HepG2 (cell line): ENCODE results near the gene RNF222. TPM values are rescaled to one million over a fixed set of nuclear protein-coding genes. Genes with fewer than 3 reads are reported as not detected.

Experiments
- IKZF4 ChIP-seq: sonication (generic); formaldehyde crosslinking; IDR thresholded peaks from 2 replicates; pipeline ENCODE4 v1.5.1; 2020; ENCODE audit warnings: borderline replicate concordance, mild to moderate bottlenecking, low read depth, missing genetic modification reagents; ENCODE audit errors: not compliant biosample characterization
- MIER2 ChIP-seq: IDR thresholded peaks from 2 replicates; pipeline ENCODE4 v1.6.1; 2016; ENCODE audit warnings: missing biosample characterization, missing genetic modification reagents
- TAF15 ChIP-seq: fragments of 200-400 bp; formaldehyde crosslinking; IDR thresholded peaks from one replicate; pipeline ENCODE4 v1.6.1; 2018; ENCODE audit warnings: mild to moderate bottlenecking, low read depth, low read length; ENCODE audit not compliant: poor library complexity, severe bottlenecking
- TBX3 ChIP-seq: fragments of 450-650 bp; IDR thresholded peaks from 2 replicates; pipeline ENCODE4 v1.6.1; 2017; ENCODE audit warnings: antibody characterized with exemption, mild to moderate bottlenecking, inconsistent platforms, borderline replicate concordance
- ZFP41 ChIP-seq: sonication (generic); formaldehyde crosslinking; IDR thresholded peaks from 2 replicates; pipeline ENCODE4 v1.4.0; 2020; ENCODE audit warnings: mild to moderate bottlenecking, missing genetic modification reagents, borderline replicate concordance
- ZMAT3 ChIP-seq: sonication (generic); formaldehyde crosslinking; conservative IDR thresholded peaks from 2 replicates; pipeline ENCODE4 v1.7.0; 2021; ENCODE audit warnings: missing genetic modification reagents
- polyA plus RNA-seq, 8 experiments: library from polyadenylated mRNA; depleted of rRNA in 3 of 8; stranded (reverse) in 7 of 8; unstranded in 1 of 8; fragments of >200 nt; fragmentation: Illumina TruSeq in 4 of 8; extraction: Trizol in 4 of 8; gene quantifications; 2 replicates each; pipeline versions ENCODE4 v1.2.1 to v1.2.3, GENCODE V29; 2011 to 2016; ENCODE audit warnings: low read depth in 4 of 8, missing spikeins in 1 of 8, mixed read lengths in 1 of 8; ENCODE audit not compliant: insufficient read depth in 1 of 8
- total RNA-seq, 5 experiments: library from RNA; depleted of rRNA; stranded (reverse); fragments of >200 nt; fragmentation: Illumina TruSeq; extraction: Trizol; gene quantifications; 2 replicates each; pipeline ENCODE4 v1.2.3, GENCODE V29; 2016; ENCODE audit warnings: low read depth in 1 of 5
- TF ChIP-seq, protein P1 (sequence below): sonication (generic); formaldehyde crosslinking; IDR thresholded peaks from 2 replicates; pipeline ENCODE4; 2020; ENCODE audit warnings: missing genetic modification reagents, mild to moderate bottlenecking, borderline replicate concordance
- TF ChIP-seq, protein P2 (sequence below): sonication (generic); formaldehyde crosslinking; IDR thresholded peaks from 2 replicates; pipeline ENCODE4 v1.5.1; 2020; ENCODE audit warnings: mild to moderate bottlenecking, moderate library complexity, missing genetic modification reagents
- TF ChIP-seq, protein P3 (sequence below): sonication (generic); formaldehyde crosslinking; IDR thresholded peaks from 2 replicates; pipeline ENCODE4 v1.4.0; 2020; ENCODE audit warnings: missing genetic modification reagents, borderline replicate concordance
- TF ChIP-seq, protein P4 (sequence below), 2 experiments: sonication (generic) in 1 of 2; formaldehyde crosslinking in 1 of 2; IDR thresholded peaks; 2 replicates each; pipeline versions ENCODE4 v1.4.0 to v1.6.1; 2018 to 2020; ENCODE audit warnings: missing genetic modification reagents in 2 of 2, borderline replicate concordance in 1 of 2, low read depth in 1 of 2, mild to moderate bottlenecking in 1 of 2, missing biosample characterization in 1 of 2
- TF ChIP-seq, protein P5 (sequence below): sonication (generic); formaldehyde crosslinking; IDR thresholded peaks from 2 replicates; pipeline ENCODE4 v1.4.0; 2020; ENCODE audit warnings: missing genetic modification reagents

The RNF222 gene
- total and polyA plus RNA-seq, 2 of the 13 experiments (the other 11 are each of a cell fraction or from before 2014, with no cell fraction given) = not detected

DNA sequence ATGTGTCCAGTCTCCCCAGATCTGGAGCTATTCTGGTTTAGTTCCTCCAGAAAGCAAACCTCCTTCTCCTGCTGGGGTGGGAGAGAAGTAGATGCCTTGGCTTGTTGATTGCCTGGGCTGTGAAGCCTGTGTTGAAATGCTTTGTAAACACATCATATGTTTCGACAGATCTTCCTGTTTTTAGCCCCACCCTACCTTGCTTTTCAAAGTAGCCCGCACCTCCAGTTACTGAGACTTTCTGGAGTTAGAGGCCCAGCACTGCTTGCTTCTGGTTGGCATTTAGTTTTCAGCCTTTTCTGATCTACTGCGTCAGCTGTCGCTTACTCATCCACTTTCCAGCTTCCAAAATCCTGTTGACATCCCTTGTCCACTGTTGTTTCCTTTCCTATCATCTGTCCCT lies 20.2 kb upstream of the RNF222 start (continued):
- TF ChIP-seq, protein P1, sequence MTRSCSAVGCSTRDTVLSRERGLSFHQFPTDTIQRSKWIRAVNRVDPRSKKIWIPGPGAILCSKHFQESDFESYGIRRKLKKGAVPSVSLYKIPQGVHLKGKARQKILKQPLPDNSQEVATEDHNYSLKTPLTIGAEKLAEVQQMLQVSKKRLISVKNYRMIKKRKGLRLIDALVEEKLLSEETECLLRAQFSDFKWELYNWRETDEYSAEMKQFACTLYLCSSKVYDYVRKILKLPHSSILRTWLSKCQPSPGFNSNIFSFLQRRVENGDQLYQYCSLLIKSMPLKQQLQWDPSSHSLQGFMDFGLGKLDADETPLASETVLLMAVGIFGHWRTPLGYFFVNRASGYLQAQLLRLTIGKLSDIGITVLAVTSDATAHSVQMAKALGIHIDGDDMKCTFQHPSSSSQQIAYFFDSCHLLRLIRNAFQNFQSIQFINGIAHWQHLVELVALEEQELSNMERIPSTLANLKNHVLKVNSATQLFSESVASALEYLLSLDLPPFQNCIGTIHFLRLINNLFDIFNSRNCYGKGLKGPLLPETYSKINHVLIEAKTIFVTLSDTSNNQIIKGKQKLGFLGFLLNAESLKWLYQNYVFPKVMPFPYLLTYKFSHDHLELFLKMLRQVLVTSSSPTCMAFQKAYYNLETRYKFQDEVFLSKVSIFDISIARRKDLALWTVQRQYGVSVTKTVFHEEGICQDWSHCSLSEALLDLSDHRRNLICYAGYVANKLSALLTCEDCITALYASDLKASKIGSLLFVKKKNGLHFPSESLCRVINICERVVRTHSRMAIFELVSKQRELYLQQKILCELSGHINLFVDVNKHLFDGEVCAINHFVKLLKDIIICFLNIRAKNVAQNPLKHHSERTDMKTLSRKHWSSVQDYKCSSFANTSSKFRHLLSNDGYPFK (CRISPR knock-in tag) = no peak
- TF ChIP-seq, protein P2, sequence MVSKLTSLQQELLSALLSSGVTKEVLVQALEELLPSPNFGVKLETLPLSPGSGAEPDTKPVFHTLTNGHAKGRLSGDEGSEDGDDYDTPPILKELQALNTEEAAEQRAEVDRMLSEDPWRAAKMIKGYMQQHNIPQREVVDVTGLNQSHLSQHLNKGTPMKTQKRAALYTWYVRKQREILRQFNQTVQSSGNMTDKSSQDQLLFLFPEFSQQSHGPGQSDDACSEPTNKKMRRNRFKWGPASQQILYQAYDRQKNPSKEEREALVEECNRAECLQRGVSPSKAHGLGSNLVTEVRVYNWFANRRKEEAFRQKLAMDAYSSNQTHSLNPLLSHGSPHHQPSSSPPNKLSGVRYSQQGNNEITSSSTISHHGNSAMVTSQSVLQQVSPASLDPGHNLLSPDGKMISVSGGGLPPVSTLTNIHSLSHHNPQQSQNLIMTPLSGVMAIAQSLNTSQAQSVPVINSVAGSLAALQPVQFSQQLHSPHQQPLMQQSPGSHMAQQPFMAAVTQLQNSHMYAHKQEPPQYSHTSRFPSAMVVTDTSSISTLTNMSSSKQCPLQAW (CRISPR knock-in tag) = no peak
- TF ChIP-seq ZMAT3 = no peak
- no peak for TF ChIP-seq IKZF4 (CRISPR knock-in tag)
- no peak for TF ChIP-seq TAF15
- TF ChIP-seq ZFP41 (CRISPR knock-in tag) = no peak
- TF ChIP-seq, protein P3, sequence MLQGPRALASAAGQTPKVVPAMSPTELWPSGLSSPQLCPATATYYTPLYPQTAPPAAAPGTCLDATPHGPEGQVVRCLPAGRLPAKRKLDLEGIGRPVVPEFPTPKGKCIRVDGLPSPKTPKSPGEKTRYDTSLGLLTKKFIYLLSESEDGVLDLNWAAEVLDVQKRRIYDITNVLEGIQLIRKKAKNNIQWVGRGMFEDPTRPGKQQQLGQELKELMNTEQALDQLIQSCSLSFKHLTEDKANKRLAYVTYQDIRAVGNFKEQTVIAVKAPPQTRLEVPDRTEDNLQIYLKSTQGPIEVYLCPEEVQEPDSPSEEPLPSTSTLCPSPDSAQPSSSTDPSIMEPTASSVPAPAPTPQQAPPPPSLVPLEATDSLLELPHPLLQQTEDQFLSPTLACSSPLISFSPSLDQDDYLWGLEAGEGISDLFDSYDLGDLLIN (CRISPR knock-in tag) = no peak
- TF ChIP-seq, protein P4, sequence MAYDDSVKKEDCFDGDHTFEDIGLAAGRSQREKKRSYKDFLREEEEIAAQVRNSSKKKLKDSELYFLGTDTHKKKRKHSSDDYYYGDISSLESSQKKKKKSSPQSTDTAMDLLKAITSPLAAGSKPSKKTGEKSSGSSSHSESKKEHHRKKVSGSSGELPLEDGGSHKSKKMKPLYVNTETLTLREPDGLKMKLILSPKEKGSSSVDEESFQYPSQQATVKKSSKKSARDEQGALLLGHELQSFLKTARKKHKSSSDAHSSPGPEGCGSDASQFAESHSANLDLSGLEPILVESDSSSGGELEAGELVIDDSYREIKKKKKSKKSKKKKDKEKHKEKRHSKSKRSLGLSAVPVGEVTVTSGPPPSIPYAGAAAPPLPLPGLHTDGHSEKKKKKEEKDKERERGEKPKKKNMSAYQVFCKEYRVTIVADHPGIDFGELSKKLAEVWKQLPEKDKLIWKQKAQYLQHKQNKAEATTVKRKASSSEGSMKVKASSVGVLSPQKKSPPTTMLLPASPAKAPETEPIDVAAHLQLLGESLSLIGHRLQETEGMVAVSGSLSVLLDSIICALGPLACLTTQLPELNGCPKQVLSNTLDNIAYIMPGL (CRISPR knock-in tag; IDR thresholded peaks at IDR 0.05; ENCODE audit: borderline replicate concordance in 1 of 2, low read depth in 1 of 2) = no peak
- TF ChIP-seq, protein P5, sequence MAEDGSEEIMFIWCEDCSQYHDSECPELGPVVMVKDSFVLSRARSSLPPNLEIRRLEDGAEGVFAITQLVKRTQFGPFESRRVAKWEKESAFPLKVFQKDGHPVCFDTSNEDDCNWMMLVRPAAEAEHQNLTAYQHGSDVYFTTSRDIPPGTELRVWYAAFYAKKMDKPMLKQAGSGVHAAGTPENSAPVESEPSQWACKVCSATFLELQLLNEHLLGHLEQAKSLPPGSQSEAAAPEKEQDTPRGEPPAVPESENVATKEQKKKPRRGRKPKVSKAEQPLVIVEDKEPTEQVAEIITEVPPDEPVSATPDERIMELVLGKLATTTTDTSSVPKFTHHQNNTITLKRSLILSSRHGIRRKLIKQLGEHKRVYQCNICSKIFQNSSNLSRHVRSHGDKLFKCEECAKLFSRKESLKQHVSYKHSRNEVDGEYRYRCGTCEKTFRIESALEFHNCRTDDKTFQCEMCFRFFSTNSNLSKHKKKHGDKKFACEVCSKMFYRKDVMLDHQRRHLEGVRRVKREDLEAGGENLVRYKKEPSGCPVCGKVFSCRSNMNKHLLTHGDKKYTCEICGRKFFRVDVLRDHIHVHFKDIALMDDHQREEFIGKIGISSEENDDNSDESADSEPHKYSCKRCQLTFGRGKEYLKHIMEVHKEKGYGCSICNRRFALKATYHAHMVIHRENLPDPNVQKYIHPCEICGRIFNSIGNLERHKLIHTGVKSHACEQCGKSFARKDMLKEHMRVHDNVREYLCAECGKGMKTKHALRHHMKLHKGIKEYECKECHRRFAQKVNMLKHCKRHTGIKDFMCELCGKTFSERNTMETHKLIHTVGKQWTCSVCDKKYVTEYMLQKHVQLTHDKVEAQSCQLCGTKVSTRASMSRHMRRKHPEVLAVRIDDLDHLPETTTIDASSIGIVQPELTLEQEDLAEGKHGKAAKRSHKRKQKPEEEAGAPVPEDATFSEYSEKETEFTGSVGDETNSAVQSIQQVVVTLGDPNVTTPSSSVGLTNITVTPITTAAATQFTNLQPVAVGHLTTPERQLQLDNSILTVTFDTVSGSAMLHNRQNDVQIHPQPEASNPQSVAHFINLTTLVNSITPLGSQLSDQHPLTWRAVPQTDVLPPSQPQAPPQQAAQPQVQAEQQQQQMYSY (CRISPR knock-in tag) = no peak
- TF ChIP-seq TBX3 = no peak
- TF ChIP-seq MIER2 (CRISPR knock-in tag) = no peak
